Activated naive CD8-positive, alpha-beta T cell treated with anti-CD3 and anti-CD28 coated beads, Interleukin-2, amount 50 U/mL, for 16 hours (primary cell): ENCODE measurements around the gene OR52I2.

Experiments
- DNase-seq: peaks from one replicate; pipeline ENCODE4 v3.0.0-alpha.2; 2020; ENCODE audit warnings: low read depth, low spot score

The OR52I2 gene

DNA sequence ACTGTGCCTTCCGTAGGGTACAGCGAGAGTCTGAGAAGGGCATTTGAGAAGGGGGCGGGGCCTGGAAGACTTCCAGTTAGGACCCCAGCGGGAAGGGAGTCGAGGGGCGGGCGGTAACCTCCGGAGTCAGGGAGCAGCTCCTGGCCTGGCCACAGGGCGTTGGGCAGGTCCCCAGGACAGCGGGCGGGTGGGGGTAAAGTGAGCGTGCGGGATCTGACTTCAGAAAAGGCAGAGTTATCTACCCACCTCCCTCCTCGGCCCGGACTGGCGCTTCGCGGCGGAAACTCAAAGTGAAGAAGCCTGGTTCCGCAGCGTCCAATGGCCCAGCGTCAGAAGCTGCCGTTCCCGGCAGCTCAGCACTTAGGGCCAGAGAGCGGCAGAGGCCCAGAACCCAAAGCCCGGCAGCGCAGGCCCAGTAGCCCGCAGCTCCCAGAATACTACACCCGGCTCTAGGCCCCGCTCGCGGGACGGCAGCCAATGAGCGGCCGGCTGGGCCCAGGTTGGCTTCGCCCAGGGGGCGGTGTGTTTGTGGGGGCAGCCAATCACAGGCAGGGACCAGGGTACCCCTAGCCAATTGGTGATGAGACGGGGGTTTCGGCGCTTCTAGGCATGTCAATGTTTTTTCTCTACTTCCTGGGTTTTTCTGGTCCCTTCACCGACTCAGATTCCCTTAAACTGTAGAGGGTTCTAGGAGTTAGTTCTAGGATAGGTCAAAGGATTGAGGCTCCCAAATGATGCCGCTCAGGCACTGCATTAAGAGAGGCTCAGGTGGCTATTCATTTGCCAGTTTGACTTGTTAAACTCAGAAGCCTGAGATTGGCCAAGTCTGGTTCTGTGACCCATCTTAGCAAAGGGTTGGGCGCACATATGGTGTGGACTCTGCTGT is 26.5 kb downstream of the OR52I2 start, which contains the start of gene TRIM68:
TRIM68 (minus strand) TSS at position 451 of the 886 bp plus-strand sequence. CDS start 2,727 bp downstream, outside the sequence.
- DNase-seq, result peak; percentile 90

DNA sequence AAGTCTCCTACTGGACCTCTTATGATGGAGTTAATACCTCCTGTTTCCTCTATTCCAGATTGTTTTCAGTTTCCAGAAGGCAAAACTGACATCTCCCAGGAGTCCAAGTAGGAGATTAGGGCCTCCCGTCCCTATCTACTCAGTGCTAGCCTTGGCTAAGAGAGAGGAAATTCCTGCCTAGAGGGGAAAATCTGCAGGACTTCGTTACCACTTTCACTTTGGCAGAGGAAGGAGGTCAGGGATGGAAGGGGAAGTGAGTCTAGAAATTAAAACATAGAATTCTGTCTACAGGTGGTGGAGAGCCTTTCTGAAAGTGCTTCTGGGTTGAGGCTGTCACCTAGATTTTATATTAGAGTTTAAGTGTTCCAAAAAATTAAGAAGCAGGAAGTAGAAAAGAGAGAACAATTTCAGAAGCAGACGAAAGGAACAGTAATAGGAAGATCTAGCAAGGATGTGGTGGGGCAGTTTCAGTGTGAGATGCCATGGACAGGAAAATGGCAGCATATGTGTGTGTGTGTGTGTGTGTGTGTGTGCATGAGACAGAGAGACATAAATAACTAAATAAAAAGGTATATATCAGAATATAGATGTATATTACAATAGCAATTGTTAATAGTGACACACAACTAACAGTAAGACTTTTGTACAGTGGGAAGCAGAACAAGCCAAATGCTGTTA is 28.9 kb downstream of the OR52I2 start:
- DNase-seq, result no peak

DNA sequence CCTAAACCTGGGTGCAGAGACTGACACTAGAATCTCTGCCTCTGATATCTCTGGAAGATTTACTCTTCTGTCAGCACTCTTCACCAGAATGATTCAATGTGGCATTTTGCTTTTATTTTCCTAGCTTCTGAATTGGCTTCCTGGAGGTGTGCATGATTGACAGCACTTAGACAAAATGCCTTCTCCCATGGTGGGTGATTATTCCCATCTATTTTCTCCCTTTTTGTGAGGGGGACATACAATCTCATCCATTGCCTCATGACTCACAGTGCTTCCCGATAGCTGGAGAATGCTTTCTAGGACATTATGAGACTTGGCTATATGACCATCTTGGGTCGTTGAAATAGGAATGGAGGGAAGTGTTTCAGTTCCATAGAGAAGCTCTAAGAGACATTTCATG is 30.4 kb downstream of the OR52I2 start:
- DNase-seq, result no peak

DNA sequence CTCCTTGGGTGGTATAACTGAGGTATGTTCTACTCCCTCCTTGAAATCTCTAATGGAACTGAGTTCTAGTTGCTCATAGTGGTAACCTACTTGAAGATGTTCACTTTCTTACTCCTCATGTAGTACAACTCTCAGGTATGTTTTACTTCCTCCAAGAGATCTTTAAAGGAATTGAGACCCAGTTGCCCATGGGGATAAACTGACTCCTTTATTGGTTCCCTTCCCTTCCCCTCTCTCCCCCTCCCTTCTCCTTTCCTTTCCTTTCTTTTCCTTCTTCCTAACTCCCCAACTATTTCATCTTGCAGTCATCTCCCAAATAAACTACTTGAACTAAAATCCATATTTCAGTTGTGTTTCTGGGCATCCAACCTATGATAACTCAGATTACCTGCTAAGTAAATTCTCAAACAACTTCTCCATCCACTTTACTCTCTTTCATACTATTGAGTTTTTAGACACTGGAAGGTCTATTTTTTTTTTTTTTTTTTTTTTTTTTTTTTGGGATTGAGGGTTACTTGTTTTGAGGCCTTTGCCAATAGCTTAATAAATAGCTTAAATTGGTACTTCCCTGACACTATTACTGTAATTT is 34.4 kb downstream of the OR52I2 start:
- DNase-seq, result no peak

DNA sequence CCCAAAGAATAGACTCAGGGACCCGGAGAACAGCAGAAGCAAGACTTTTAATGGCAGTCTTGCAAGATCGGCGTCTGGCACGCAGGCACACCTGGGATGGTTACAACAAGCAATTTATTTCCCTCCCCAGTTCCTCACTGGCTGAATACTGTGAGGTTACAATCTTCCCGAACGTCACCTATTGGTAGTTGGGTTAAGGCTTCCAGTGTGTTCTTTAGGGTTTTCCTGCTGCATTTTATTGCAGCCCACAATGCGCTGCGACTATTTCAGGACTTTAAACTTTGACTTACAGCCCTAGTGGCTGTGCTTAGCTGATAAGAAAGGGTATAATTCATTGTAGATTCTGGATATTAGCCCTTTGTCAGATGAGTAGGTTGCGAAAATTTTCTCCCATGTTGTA is 38.0 kb downstream of the OR52I2 start:
- DNase-seq, result no peak

DNA sequence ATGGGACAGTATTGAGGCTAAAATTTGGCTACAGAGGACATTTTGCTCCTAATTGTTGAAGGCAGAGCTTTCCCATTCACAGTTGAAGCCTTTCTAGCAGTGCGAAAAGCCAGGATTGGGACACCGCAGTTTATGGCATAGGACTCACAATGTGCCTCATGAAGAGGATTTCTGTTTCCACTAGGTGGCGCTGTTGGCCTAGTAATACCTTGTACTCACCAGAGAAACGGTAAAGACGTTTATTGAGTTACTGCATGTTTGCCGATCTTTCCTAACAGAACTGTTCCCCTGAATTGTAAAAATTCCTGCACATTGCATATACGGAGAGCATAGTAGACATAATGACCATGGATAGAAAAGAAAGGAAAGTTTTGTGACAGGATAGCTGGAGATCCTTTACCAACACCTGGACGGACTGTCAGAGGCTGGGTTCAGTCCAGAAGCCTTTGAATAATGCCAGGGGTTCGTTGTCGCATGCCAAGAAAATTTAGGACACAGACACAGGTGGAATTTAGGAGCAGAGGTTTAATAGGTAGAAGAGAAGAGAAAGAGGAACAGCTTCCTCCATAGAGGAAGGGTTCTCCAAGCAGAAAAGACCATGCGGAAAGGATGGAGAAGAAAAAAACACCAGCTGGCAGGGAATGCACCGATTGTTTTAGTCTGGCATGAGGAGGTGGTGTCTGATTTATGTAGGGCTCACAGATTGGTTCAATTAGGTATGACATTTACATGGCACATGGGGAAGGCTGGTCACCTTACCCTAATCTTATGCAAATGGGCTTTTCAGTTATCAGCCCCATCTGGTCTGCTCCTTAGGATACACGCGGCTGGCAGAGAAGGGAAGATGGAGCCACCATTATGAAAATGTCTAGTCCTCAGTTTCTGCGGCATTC is 44.9 kb downstream of the OR52I2 start:
- DNase-seq, result no peak

DNA sequence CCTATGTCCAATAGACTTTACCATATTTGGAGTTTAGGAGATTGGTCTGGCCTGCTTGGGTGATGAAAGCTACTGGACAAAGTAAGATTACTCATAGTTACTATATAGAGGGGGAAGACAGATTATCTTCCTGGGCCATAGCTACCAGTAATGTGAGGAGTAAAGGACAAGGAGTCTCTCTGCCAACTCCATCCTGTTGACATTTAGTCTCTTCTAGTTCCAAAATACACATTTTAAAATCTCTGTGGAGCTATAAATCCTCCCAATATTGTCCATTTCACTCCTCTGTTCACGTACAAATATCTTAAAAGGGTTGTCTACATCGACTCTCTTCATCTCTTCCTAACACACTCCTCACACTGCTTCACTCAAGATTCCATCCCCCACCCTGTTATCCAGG is 54.6 kb downstream of the OR52I2 start:
- no peak for DNase-seq

DNA sequence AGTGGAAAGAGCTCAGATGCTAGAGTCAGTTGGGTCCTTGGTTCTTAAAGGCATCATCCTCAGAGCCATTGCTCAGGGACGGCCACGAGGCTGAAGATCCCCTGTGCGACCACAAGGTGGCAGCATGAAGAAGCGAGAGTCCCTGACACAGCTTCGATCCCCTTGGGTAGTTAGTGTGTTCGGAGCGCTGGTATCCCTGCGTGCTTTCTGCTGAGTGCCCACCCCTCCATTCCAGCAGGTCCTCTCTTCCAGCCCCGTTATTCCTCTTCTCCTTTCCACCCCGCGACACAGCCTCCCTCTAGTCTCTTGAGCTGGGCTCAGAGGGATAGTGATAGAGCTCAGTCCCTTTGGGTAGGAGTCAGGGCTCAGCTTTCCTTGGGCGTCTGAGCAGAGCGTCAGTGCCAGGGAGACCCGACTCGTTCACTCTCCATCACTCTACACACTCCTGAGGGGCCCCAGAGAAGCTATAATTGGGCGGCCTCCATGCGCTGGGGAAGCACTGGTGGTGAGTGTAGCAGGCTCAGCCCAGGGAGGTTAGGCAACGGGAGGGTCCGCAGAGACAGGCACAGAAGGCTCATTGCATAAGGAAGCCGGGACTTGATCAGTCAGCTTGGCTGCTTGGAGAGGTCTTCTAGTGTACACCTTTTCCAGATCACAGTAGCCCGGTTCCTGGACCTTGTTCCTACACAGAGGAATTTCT is 55.6 kb downstream of the OR52I2 start, which contains the start of gene OR51D1:
OR51D1 (plus strand) TSS at position 516 of the 700 bp plus-strand sequence. CDS start 2,314 bp downstream, outside the sequence.
- peak; percentile 47 for DNase-seq

DNA sequence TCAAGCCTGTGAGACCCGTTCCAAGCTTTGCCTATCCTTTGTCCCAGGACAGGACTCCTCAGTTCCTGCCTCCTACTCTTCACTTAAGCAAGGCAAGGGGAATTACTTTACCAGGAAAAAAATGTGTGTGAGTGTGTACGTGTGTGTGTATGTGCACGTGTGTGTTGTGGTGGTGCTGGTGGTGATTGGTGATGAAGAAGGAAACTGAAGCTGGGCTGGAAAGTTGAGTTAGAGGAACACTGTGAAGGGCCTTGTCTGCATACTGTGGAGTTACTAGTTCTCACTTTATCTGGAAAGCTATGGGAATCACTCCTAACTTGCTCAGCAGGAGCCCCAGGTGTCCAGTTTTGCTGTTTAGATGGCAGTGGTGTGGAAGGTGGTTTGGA is 56.1 kb downstream of the OR52I2 start:
- DNase-seq, result no peak

DNA sequence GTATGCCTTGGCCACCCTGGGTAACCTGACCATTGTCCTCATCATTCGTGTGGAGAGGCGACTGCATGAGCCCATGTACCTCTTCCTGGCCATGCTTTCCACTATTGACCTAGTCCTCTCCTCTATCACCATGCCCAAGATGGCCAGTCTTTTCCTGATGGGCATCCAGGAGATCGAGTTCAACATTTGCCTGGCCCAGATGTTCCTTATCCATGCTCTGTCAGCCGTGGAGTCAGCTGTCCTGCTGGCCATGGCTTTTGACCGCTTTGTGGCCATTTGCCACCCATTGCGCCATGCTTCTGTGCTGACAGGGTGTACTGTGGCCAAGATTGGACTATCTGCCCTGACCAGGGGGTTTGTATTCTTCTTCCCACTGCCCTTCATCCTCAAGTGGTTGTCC is 58.4 kb downstream of the OR52I2 start:
- no peak for DNase-seq

DNA sequence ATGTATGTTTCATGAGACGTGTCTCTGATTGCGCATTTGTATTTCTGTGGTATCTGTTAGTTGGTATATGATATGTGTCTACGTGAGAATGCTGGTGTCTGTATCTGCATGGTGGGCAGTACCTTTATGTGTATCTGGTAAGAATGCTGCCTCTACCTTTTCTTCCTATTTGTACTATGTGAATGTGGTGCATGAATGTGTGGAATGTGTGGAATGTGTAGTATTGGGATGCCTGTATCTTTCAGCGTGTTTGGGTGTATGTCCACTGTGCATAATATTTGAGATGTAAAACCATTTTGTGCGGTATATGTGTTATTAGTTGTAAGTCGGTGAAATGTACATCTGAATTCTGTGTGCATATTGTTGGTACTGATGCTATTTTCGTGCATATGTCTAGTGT is 60.0 kb downstream of the OR52I2 start:
- DNase-seq, result no peak

DNA sequence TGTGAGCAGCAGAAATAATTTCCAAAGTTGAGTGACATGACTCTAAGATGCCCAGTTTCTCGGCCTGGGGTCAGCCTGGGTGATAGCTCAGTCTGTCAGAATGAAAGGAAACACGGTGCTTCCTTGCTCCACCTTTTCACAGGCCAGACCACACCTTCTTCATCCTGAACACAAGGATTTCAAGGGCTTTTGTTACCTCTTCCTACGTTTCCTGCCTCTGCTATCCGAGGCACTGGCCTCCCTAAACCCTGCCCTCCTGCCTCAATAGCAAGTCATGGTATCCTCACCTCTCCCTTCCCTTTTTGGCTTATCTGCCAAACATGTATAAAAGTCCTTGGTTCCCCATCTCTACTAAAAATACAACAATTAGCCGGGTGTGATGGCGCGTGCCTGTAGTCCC is 60.5 kb downstream of the OR52I2 start:
- DNase-seq, result no peak
